Mucosa of descending colon (tissue), 3 donors: Measurements from ENCODE around the gene ZFP36. TPM values are rescaled to one million over a fixed set of nuclear protein-coding genes. Genes with fewer than 3 reads are reported as not detected.

Source experiments
- ATAC-seq: fragments of 200-7000 bp; cut with Tn5 transposase; one replicate; pipeline ENCODE4 v1.9.1; 2020; ENCODE audit warnings: mild to moderate bottlenecking, moderate library complexity
- DNase-seq, 3 donors: peaks; one replicate each; pipeline ENCODE4 v3.0.0-alpha.2; 2020
- H3K36me3 ChIP-seq: fragments of 200-600 bp; one replicate; pipeline ENCODE4 v1.8.0; 2021; ENCODE audit warnings: low read depth, mild to moderate bottlenecking
- H3K4me1 ChIP-seq: fragments of 200-600 bp; one replicate; pipeline ENCODE4 v1.8.0; 2021; ENCODE audit warnings: low read depth, mild to moderate bottlenecking
- H3K4me3 ChIP-seq: fragments of 200-600 bp; one replicate; pipeline ENCODE4 v1.8.0; 2021; ENCODE audit warnings: mild to moderate bottlenecking
- H3K9me3 ChIP-seq: fragments of 200-600 bp; one replicate; pipeline ENCODE4 v1.8.0; 2021; ENCODE audit warnings: mild to moderate bottlenecking
- CTCF ChIP-seq: fragments of 200-600 bp; IDR thresholded peaks from one replicate; pipeline ENCODE4 v1.8.0; 2022; ENCODE audit warnings: antibody characterized with exemption, mild to moderate bottlenecking
- intact Hi-C, 2 donors: fragments of 100-400 bp; cut with DNase I in 1 of 2; cut with micrococcal nuclease in 1 of 2; formaldehyde crosslinking; loops; one replicate each; pipeline versions ENCODE4 v1.11.0 to v1.11.1; 2022; cut with DNase I, micrococcal nuclease
- total RNA-seq, 3 donors: library from RNA; stranded (reverse); fragmentation: NEBNext Ultra II Directional in 2 of 3; extraction: Animal tissue kit (Norgen Biotek cat#: 25700) in 2 of 3; gene quantifications; one replicate each; pipeline versions ENCODE4 v1.2.1 to v1.2.4, GENCODE V29; 2021 to 2023
- donor health status: DM: no; HTN: no; CAD: no; lungs with moderate emphysema.
- donor health status: DM: no; HTN: no; CAD: no.
- donor health status: DM: no; HTN: yes; CAD: no.

ZFP36 gene
- total RNA-seq, 3 donors from 2014 or later: 200 to 236 (median 235) TPM

DNA sequence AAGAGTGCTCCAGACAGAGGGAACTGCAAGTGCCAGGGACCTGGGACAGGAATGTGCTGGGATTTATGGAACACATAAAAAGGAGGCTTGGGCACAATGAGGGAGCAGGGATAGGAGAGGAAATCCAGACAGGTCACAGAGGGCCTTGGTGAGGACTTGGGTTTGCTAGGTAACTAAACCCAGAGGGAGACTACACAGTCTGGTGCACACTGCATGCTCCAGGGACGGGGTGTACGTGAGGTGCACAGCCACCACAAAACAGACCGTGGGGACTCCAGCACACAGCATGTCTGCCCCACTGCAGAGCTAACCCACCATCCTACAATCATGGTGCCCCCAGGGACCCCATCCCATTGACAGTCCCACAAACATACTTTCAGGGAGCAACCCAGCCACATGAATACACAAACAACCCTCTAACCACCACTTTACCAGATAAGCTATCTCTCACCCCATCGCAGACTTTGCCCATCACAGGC lies 5.5 kb upstream of the ZFP36 start:
- peaks cover 68% of the 10 kb centered on the region for H3K4me1 ChIP-seq
- no peaks in the 10 kb centered on the region for H3K36me3 ChIP-seq
- TF ChIP-seq CTCF: no peak
- no peak overlapping the region for H3K4me3 ChIP-seq
- DNase-seq (no peak), ATAC-seq (no peak)
- intact Hi-C loops: no loop called here
- H3K9me3 ChIP-seq: no peaks in the 10 kb centered on the region

DNA sequence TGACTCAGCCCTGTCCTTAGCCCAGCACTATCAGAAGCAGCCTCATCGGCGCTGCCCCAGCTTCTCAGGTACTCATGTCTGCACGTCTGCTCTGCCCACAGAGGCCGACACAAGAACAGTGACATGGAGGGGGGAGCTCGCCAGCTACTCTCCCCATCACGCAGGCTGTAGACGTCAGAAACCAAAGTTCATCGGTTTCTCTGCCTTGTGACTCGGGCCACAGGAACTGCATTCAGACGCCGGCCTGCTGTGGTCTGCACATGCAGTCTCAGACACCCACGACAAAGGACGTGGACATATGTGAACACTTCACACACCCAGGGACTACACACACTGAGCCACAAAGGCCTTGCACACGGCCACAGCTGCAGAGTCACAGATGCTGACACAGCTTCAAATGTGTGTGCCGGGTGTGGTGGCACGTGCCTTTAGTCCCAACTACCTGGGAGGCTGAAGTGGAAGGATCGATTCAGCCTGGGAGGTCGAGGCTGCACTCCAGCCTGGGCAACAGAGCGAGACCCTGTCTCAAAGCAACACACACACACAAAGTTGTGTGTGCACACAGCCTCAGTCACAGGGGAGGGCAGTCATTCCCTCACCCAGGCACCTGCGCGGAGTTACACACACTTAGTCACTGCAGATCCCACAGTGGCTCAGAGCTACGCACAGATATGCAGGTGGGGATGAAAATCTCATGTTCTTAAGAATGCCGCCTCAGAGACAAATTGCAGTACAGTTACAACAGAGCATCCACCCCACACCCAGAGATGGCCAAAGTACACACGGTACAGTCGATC lies 4.9 kb upstream of the ZFP36 start:
- intact Hi-C loops: no loop called here
- no peak overlapping the region for H3K4me3 ChIP-seq
- DNase-seq: peak; percentile 86 to 92 (median 86)
- H3K9me3 ChIP-seq: no peaks in the 10 kb centered on the region
- H3K36me3 ChIP-seq: no peaks in the 10 kb centered on the region
- H3K4me1 ChIP-seq: peaks cover 68% of the 10 kb centered on the region
- TF ChIP-seq CTCF: no peak
- peak; percentile 37 for ATAC-seq

DNA sequence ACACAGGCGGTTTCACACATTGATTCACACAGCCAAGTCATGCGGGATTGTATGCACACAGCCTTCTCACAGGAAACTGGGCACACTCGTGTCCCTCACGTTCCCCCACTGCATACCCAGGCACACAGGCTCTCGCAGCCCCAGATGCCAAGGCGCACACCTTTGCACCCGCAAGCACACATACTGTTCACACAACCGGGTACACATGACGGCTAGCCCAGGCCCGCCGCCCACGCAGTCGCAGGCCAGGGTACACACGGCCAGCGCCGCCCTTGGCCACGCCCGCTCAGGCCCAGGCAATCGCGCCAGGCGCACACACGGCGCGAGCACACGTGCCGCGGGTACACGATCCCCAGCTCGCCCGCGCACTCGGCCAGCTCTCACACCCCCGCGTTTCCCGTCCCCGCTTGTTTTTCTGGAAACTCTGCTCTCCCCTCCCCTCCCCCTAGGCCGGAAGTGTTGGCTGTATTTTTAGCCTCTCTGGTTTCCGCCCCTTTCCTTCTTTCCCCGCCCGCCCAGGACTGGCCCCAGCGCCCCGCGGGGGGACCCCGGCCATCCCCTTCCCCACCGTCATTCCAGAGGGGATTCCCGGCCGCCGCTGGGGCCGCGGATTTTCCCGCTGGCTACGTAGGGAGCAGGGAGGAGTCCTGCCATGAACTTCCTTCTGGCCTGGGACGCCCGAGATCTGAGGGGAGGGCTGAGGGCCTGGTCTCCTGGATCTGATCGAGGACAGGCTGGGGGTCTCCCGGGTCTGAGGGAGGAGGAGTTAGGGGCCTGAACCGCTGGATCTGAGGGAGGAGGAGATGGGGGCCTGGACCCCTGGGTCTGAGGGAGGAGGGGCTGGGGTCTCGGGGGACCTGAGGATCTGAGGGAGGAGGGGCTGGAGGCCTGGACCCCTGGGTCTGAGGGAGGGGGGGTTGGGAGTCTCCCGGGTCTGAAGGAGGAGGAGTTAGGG lies 4.0 kb upstream of the ZFP36 start:
- intact Hi-C loops: no loop called here
- DNase-seq: peak; percentile 90 to 96 (median 94)
- peaks cover 62% of the 10 kb centered on the region for H3K4me1 ChIP-seq

GRCh38 chr19:39403331-39404312 lies 3.0 kb upstream of the ZFP36 start:
- H3K4me3 ChIP-seq: no peak overlapping the region
- H3K9me3 ChIP-seq: no peaks in the 10 kb centered on the region
- TF ChIP-seq CTCF: no peak
- DNase-seq (peak; percentile 96 to 99 (median 96)), ATAC-seq (peak; percentile 49)
- peaks cover 52% of the 10 kb centered on the region for H3K4me1 ChIP-seq
- no peaks in the 10 kb centered on the region for H3K36me3 ChIP-seq
- intact Hi-C loops: no loop called here

More for the DNA sequence above, 4.0 kb upstream of the ZFP36 start:
- TF ChIP-seq CTCF: no peak
- Histone ChIP-seq H3K9me3 (no peaks in the 10 kb centered on the region), H3K4me3 (no peak overlapping the region), H3K36me3 (no peaks in the 10 kb centered on the region)
- peak; percentile 40 for ATAC-seq
